ENCODE results near the gene SPPL2C. TPM values are rescaled to one million over a fixed set of nuclear protein-coding genes. Genes with fewer than 3 reads are reported as not detected.
"Not testable (repeated sequence)": the region's sequence is repeated elsewhere in the genome, so short reads cannot be mapped to it uniquely, and the experiment has no call there.

The SPPL2C gene
- total RNA-seq, 1 donor from 2014 or later = not detected

GRCh38 chr17:45849536-45849990 is 4.9 kb downstream of the SPPL2C start:
- no peak for DNase-seq (ENCODE audit: low read depth)

- no peak for DNase-seq (ENCODE audit: low read depth)
These were observed 5.3 kb downstream of the SPPL2C start for GRCh38 chr17:45850011-45850410.

- DNase-seq (ENCODE audit: low read depth) = no peak
These were observed 5.8 kb downstream of the SPPL2C start for GRCh38 chr17:45850468-45850867.

- DNase-seq (ENCODE audit: low read depth) = no peak
These were observed 6.3 kb downstream of the SPPL2C start for GRCh38 chr17:45851022-45851421.

GRCh38 chr17:45851464-45851863 is 6.8 kb downstream of the SPPL2C start:
- no peak for DNase-seq (ENCODE audit: low read depth)

GRCh38 chr17:45851873-45852272 is 7.2 kb downstream of the SPPL2C start:
- no peak for DNase-seq (ENCODE audit: low read depth)

- DNase-seq (ENCODE audit: low read depth) = peak; percentile 37
These were observed 8.0 kb downstream of the SPPL2C start for GRCh38 chr17:45852535-45853297.

- DNase-seq (ENCODE audit: low read depth) = no peak
These were observed 9.5 kb downstream of the SPPL2C start for GRCh38 chr17:45854209-45854608.

GRCh38 chr17:45855691-45856336 is 11.1 kb downstream of the SPPL2C start:
- DNase-seq (ENCODE audit: low read depth) = no peak

GRCh38 chr17:45857977-45858708 is 13.5 kb downstream of the SPPL2C start:
- DNase-seq (ENCODE audit: low read depth) = peak; percentile 37

- DNase-seq (ENCODE audit: low read depth) = no peak
These were observed 16.5 kb downstream of the SPPL2C start for GRCh38 chr17:45861165-45861564.

- DNase-seq (ENCODE audit: low read depth) = not testable (repeated sequence)
These were observed 17.4 kb downstream of the SPPL2C start for GRCh38 chr17:45862127-45862526.

GRCh38 chr17:45863857-45864654 is 19.4 kb downstream of the SPPL2C start:
- DNase-seq (ENCODE audit: low read depth) = no peak

- no peak for DNase-seq (ENCODE audit: low read depth)
These were observed 22.5 kb downstream of the SPPL2C start for GRCh38 chr17:45867171-45867570.

- DNase-seq (ENCODE audit: low read depth) = no peak
These were observed 23.0 kb downstream of the SPPL2C start for GRCh38 chr17:45867702-45868101.

- DNase-seq (ENCODE audit: low read depth) = no peak
These were observed 23.6 kb downstream of the SPPL2C start for GRCh38 chr17:45868276-45868675.

- no peak for DNase-seq (ENCODE audit: low read depth)
These were observed 25.1 kb downstream of the SPPL2C start for GRCh38 chr17:45869676-45870341.

GRCh38 chr17:45870342-45870974 is 25.8 kb downstream of the SPPL2C start:
- DNase-seq (ENCODE audit: low read depth) = no peak

- DNase-seq (ENCODE audit: low read depth) = no peak
These were observed 27.0 kb downstream of the SPPL2C start for GRCh38 chr17:45871718-45872117.

GRCh38 chr17:45873728-45874127 is 29.0 kb downstream of the SPPL2C start:
- DNase-seq (ENCODE audit: low read depth) = no peak

GRCh38 chr17:45874151-45874550 is 29.5 kb downstream of the SPPL2C start:
- DNase-seq (ENCODE audit: low read depth) = no peak
